Neural progenitor cell (in vitro differentiated cells): ENCODE results near the gene TMEM120B. TPM values are rescaled to one million over a fixed set of nuclear protein-coding genes. Genes with fewer than 3 reads are reported as not detected.
A peak's percentile ranks its signal among the peaks of the same experiment; 100 is the strongest.

Source experiments
- DNase-seq: peaks from one replicate; pipeline ENCODE4 v3.0.0-alpha.2; 2016; ENCODE audit warnings: low spot score
- H2AFZ ChIP-seq: fragments of 200-600 bp; sonication (generic); replicated peaks from 2 replicates; pipeline ENCODE4 v1.6.1; 2016; ENCODE audit warnings: antibody characterized with exemption
- H3F3A ChIP-seq: fragments of 200-600 bp; sonication (generic); 2 replicates; pipeline ENCODE4 v1.6.1; 2016; ENCODE audit warnings: antibody characterized with exemption, low read depth
- H3K27ac ChIP-seq: fragments of 200-600 bp; sonication (generic); 2 replicates; pipeline ENCODE4 v1.5.1; 2016; ENCODE audit warnings: mild to moderate bottlenecking
- H3K27me3 ChIP-seq: fragments of 200-600 bp; sonication (generic); 2 replicates; pipeline ENCODE4 v1.6.1; 2016; ENCODE audit warnings: mild to moderate bottlenecking, moderate library complexity
- H3K36me3 ChIP-seq: fragments of 200-600 bp; sonication (generic); 2 replicates; pipeline ENCODE4 v1.5.1; 2016
- H3K4me1 ChIP-seq: fragments of 200-600 bp; sonication (generic); 2 replicates; pipeline ENCODE4 v1.6.1; 2016; ENCODE audit warnings: mixed run types
- H3K4me2 ChIP-seq: fragments of 200-600 bp; sonication (generic); 2 replicates; pipeline ENCODE4 v1.6.1; 2016
- H3K4me3 ChIP-seq: fragments of 200-600 bp; sonication (generic); 2 replicates; pipeline ENCODE4 v1.5.1; 2016
- H3K79me2 ChIP-seq: fragments of 200-600 bp; sonication (generic); 2 replicates; pipeline ENCODE4 v1.6.1; 2016; ENCODE audit warnings: low read depth
- H3K9ac ChIP-seq: fragments of 200-600 bp; sonication (generic); 2 replicates; pipeline ENCODE4 v1.6.1; 2016
- H3K9me3 ChIP-seq: fragments of 200-600 bp; sonication (generic); 2 replicates; pipeline ENCODE4 v1.5.1; 2016; ENCODE audit warnings: low read depth
- H4K20me1 ChIP-seq: fragments of 200-600 bp; sonication (generic); 2 replicates; pipeline ENCODE4 v1.6.1; 2016; ENCODE audit warnings: low read depth
- H3K27ac Mint-ChIP-seq: 3 replicates; pipeline ENCODE4 v1.8.0; 2021; ENCODE audit warnings: mixed read lengths
- H3K27me3 Mint-ChIP-seq: 2 replicates; pipeline ENCODE4 v1.8.0; 2022; ENCODE audit warnings: low read depth, mild to moderate bottlenecking, inconsistent platforms, moderate library complexity, mixed read lengths; ENCODE audit not compliant: insufficient read depth
- H3K36me3 Mint-ChIP-seq: 3 replicates; pipeline ENCODE4 v1.8.0; 2021; ENCODE audit warnings: mixed read lengths
- H3K4me1 Mint-ChIP-seq: 3 replicates; pipeline ENCODE4 v1.8.0; 2021; ENCODE audit warnings: mixed read lengths
- H3K4me3 Mint-ChIP-seq: 3 replicates; pipeline ENCODE4 v1.8.0; 2021; ENCODE audit warnings: mild to moderate bottlenecking, moderate library complexity, mixed read lengths
- H3K9me3 Mint-ChIP-seq: 3 replicates; pipeline ENCODE4 v1.8.0; 2020; ENCODE audit warnings: mixed read lengths
- CTCF ChIP-seq: fragments of 200-600 bp; sonication (generic); IDR thresholded peaks from 2 replicates; pipeline ENCODE4 v1.5.1; 2017; ENCODE audit warnings: antibody characterized with exemption, mild to moderate bottlenecking
- EZH2 ChIP-seq: fragments of 200-600 bp; sonication (generic); IDR thresholded peaks from 2 replicates; pipeline ENCODE4 v1.6.1; 2017; ENCODE audit warnings: antibody characterized with exemption, mild to moderate bottlenecking, moderate library complexity
- EZH2phosphoT487 ChIP-seq: fragments of 200-600 bp; sonication (generic); IDR thresholded peaks from 2 replicates; pipeline ENCODE4 v1.6.1; 2017; ENCODE audit warnings: antibody characterized with exemption
- total RNA-seq: library from RNA; depleted of rRNA; stranded (reverse); fragments of >200 nt; gene quantifications from 2 replicates; pipeline ENCODE4 v1.2.3, GENCODE V29; 2015; ENCODE audit warnings: low replicate concordance

The TMEM120B gene
- total RNA-seq, 1 donor from 2014 or later = 4.7 TPM

GRCh38 chr12:121794534-121795033, 82.0 kb downstream of the TMEM120B start:
- no peak for DNase-seq
- peaks cover 16% of the 10 kb centered on the region for H3K27me3 ChIP-seq
- H3K79me2 ChIP-seq = peaks cover 37% of the 10 kb centered on the region
- H3K4me2 ChIP-seq = no peak overlapping the region
- peaks cover 55% of the 10 kb centered on the region for H4K20me1 ChIP-seq
- peak overlapping the region; percentile 81 for H3K4me3 Mint-ChIP-seq
- H3K27ac ChIP-seq = no peak overlapping the region
- no peaks in the 10 kb centered on the region for H3K9me3 ChIP-seq
- no peak for TF ChIP-seq CTCF
- TF ChIP-seq EZH2 = no peak
- TF ChIP-seq EZH2phosphoT487 = no peak
- H3K4me3 ChIP-seq = no peak overlapping the region
- H2AFZ ChIP-seq = no peak overlapping the region
- H3K9me3 Mint-ChIP-seq = no peaks in the 10 kb centered on the region
- H3K36me3 ChIP-seq = no peaks in the 10 kb centered on the region
- peaks cover 25% of the 10 kb centered on the region for H3K4me1 ChIP-seq
- peaks cover 50% of the 10 kb centered on the region for H3K4me1 Mint-ChIP-seq
- peak overlapping the region; percentile 84 for H3K27ac Mint-ChIP-seq
- peaks cover 17% of the 10 kb centered on the region for H3K27me3 Mint-ChIP-seq
- H3K9ac ChIP-seq = no peak overlapping the region
- H3F3A ChIP-seq = peaks cover 64% of the 10 kb centered on the region
- H3K36me3 Mint-ChIP-seq = peaks cover 13% of the 10 kb centered on the region

- Histone ChIP-seq H3K4me1 (peaks cover 25% of the 10 kb centered on the region), H3K4me3 (no peak overlapping the region), H3K4me2 (no peak overlapping the region), H3K27ac (no peak overlapping the region), H3K79me2 (peaks cover 44% of the 10 kb centered on the region), H3K27me3 (peaks cover 16% of the 10 kb centered on the region), H3K9me3 (no peaks in the 10 kb centered on the region), H2AFZ (no peak overlapping the region), H3K9ac (no peak overlapping the region), H4K20me1 (peaks cover 61% of the 10 kb centered on the region), H3K36me3 (no peaks in the 10 kb centered on the region), H3F3A (peaks cover 71% of the 10 kb centered on the region)
- peaks cover 18% of the 10 kb centered on the region for H3K27me3 Mint-ChIP-seq
- peaks cover 11% of the 10 kb centered on the region for H3K36me3 Mint-ChIP-seq
- H3K9me3 Mint-ChIP-seq = no peaks in the 10 kb centered on the region
- H3K4me3 Mint-ChIP-seq = peak overlapping the region; percentile 81
- TF ChIP-seq CTCF (peak; percentile 96), EZH2 (no peak)
- H3K27ac Mint-ChIP-seq = peak overlapping the region; percentile 84
- DNase-seq = peak; percentile 81
- peaks cover 44% of the 10 kb centered on the region for H3K4me1 Mint-ChIP-seq
These were observed 82.7 kb downstream of the TMEM120B start for GRCh38 chr12:121795034-121795968.

- H3K36me3 Mint-ChIP-seq = peaks cover 15% of the 10 kb centered on the region
- DNase-seq = peak; percentile 95
- peaks cover 61% of the 10 kb centered on the region for H4K20me1 ChIP-seq
- H2AFZ ChIP-seq = no peak overlapping the region
- H3K36me3 ChIP-seq = no peaks in the 10 kb centered on the region
- peak overlapping the region; percentile 99 for H3K4me2 ChIP-seq
- H3K4me1 ChIP-seq = peaks cover 25% of the 10 kb centered on the region
- peak overlapping the region; percentile 79 for H3K27ac Mint-ChIP-seq
- TF ChIP-seq EZH2 = no peak
- TF ChIP-seq CTCF = peak; percentile 43
- H3K27me3 Mint-ChIP-seq = peaks cover 17% of the 10 kb centered on the region
- no peak overlapping the region for H3K27ac ChIP-seq
- no peaks in the 10 kb centered on the region for H3K9me3 Mint-ChIP-seq
- peaks cover 61% of the 10 kb centered on the region for H3K79me2 ChIP-seq
- H3F3A ChIP-seq = peaks cover 84% of the 10 kb centered on the region
- H3K9ac ChIP-seq = no peak overlapping the region
- H3K4me1 Mint-ChIP-seq = peaks cover 49% of the 10 kb centered on the region
- H3K27me3 ChIP-seq = peaks cover 16% of the 10 kb centered on the region
- peak overlapping the region; percentile 6 for H3K4me3 ChIP-seq
- H3K9me3 ChIP-seq = no peaks in the 10 kb centered on the region
- H3K4me3 Mint-ChIP-seq = peak overlapping the region; percentile 76
These were observed 84.6 kb downstream of the TMEM120B start for GRCh38 chr12:121796855-121797751.
